Measurements from ENCODE around the gene USP25.

DNA sequence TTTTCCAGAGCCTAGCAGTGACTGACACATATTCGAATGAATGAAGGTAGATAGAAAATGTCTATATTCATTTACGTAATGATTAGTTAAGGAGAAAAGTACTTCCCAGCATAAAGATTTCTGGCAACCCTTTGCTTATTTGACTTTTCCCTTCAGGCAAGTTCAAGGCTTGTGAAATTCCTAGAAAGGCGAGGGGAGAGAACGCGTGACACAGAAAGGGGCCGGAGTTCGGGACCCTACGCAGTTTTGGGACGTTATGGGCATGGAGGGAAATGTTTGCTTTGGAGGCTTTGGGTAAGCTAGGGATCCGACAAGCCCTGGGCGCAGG lies 472 bp upstream of the USP25 start:
- TF ChIP-seq CTCF (IDR thresholded peaks at IDR 0.05 in 2 of 3, conservative IDR thresholded peaks at IDR 0.05 in 1 of 3; ENCODE audit: borderline replicate concordance in 1 of 3, insufficient read depth in 1 of 3, low read depth in 2 of 3, low read length in 2 of 3) (no peak), SIN3A (IDR thresholded peaks at IDR 0.05; ENCODE audit: low read depth) (no peak), POLR2A (IDR thresholded peaks at IDR 0.05; ENCODE audit: borderline replicate concordance, extremely low read depth, insufficient read depth, insufficient read length) (no peak), SRF (IDR thresholded peaks at IDR 0.05; ENCODE audit: low read depth) (no peak), YY1 (IDR thresholded peaks at IDR 0.05; ENCODE audit: extremely low read depth, insufficient replicate concordance, low read depth, low read length) (no peak)
